Endodermal cell (in vitro differentiated cells): Measurements from ENCODE around the gene LRRC37A2. TPM values are rescaled to one million over a fixed set of nuclear protein-coding genes. Genes with fewer than 3 reads are reported as not detected.
"Not testable (repeated sequence)": the region's sequence is repeated elsewhere in the genome, so short reads cannot be mapped to it uniquely, and the experiment has no call there.

Source experiments
- DNase-seq: peaks from one replicate; pipeline ENCODE4 v3.0.0-alpha.2; 2017
- H3K27ac ChIP-seq: 2 replicates; pipeline ENCODE4 v1.5.1; 2013; ENCODE audit warnings: mild to moderate bottlenecking, low read depth, low read length, moderate library complexity
- H3K27me3 ChIP-seq: 2 replicates; pipeline ENCODE4 v1.6.1; 2013; ENCODE audit warnings: mild to moderate bottlenecking, low read length, moderate library complexity; ENCODE audit not compliant: insufficient read depth, control insufficient read depth, poor library complexity, severe bottlenecking
- H3K36me3 ChIP-seq: 2 replicates; pipeline ENCODE4 v1.7.0; 2013; ENCODE audit warnings: mild to moderate bottlenecking, low read length, moderate library complexity; ENCODE audit not compliant: control insufficient read depth, insufficient read depth
- H3K4me1 ChIP-seq: one replicate; pipeline ENCODE4 v1.7.0; 2013; ENCODE audit warnings: low read length; ENCODE audit not compliant: control insufficient read depth, insufficient read depth
- H3K4me3 ChIP-seq: 2 replicates; pipeline ENCODE4 v1.5.1; 2013; ENCODE audit warnings: mild to moderate bottlenecking, low read length, moderate library complexity
- H3K9ac ChIP-seq: 2 replicates; pipeline ENCODE4 v1.6.1; 2013; ENCODE audit warnings: mild to moderate bottlenecking, low read length, moderate library complexity; ENCODE audit not compliant: poor library complexity, severe bottlenecking; ENCODE audit errors: extremely low read depth
- H3K9me3 ChIP-seq: 2 replicates; pipeline ENCODE4 v1.6.1; 2013; ENCODE audit warnings: mild to moderate bottlenecking, low read length, moderate library complexity; ENCODE audit not compliant: control insufficient read depth
- H3K27ac Mint-ChIP-seq: 2 replicates; pipeline ENCODE4 v1.8.0; 2020; ENCODE audit warnings: mixed read lengths
- H3K27me3 Mint-ChIP-seq: 2 replicates; pipeline ENCODE4 v1.8.0; 2021; ENCODE audit warnings: mild to moderate bottlenecking, mixed read lengths; ENCODE audit not compliant: insufficient read depth
- H3K36me3 Mint-ChIP-seq: 2 replicates; pipeline ENCODE4 v1.8.0; 2020; ENCODE audit warnings: low read depth, mixed read lengths
- H3K4me1 Mint-ChIP-seq: 2 replicates; pipeline ENCODE4 v1.8.0; 2020; ENCODE audit warnings: mixed read lengths
- H3K4me3 Mint-ChIP-seq: 2 replicates; pipeline ENCODE4 v1.8.0; 2020; ENCODE audit warnings: mild to moderate bottlenecking, moderate library complexity, mixed read lengths
- H3K9me3 Mint-ChIP-seq: 2 replicates; pipeline ENCODE4 v1.8.0; 2020; ENCODE audit warnings: mild to moderate bottlenecking, mixed read lengths
- WGBS, 2 experiments: methylation state at CpG; one replicate each; pipeline versions ENCODE4 v1.1.5 to v1.1.7; 2013; ENCODE audit warnings: missing lambda C conversion rate in 2 of 2, mixed read lengths in 1 of 2; ENCODE audit not compliant: insufficient coverage in 1 of 2, insufficient read length in 1 of 2; 5-methylcytosine and 5-hydroxymethylcytosine counted together
- long read RNA-seq, 4 experiments: library from polyadenylated mRNA in 2 of 4; library from RNA in 1 of 4; library from capped mRNA in 1 of 4; stranded (forward) in 3 of 4; unstranded in 1 of 4; transcript quantifications; one replicate each; pipeline ENCODE4 v2.0.0, GENCODE V29; 2020 to 2021; ENCODE audit warnings: inconsistent platforms in 1 of 4
- polyA plus RNA-seq, 2 experiments: library from polyadenylated mRNA; stranded (reverse); fragments of 50-300 nt; gene quantifications; one replicate each; pipeline ENCODE4 v1.2.3, GENCODE V29; 2013
- total RNA-seq, 2 donors: library from RNA; stranded (reverse); fragmentation: NEBNext Ultra II Directional in 1 of 2; extraction: Animal tissue kit (Norgen Biotek cat#: 25700) in 1 of 2; gene quantifications; 2 replicates in 1 of 2; 3 replicates in 1 of 2; pipeline ENCODE4 v1.2.1, GENCODE V29; 2021

The LRRC37A2 gene
- total RNA-seq, result 10 to 100 TPM; 15.0 to 16.4 TPM
- polyA plus RNA-seq (2013, experiment 1 of 2), result 7.9 TPM
- 6.7 TPM for polyA plus RNA-seq (2013, experiment 2 of 2)
- long read RNA-seq, experiment 1, partial matches to known transcripts, result 1 of 5 reads
- long read RNA-seq, experiment 1, other reads (novel, unspliced or antisense), result 3 of 5 reads
- long read RNA-seq, experiment 2, full-length matches to known transcripts, result 3 of 15 reads
- long read RNA-seq, experiment 2, partial matches to known transcripts, result 5 of 15 reads
- long read RNA-seq, experiment 2, other reads (novel, unspliced or antisense), result 7 of 15 reads
- long read RNA-seq, experiment 3, partial matches to known transcripts, result 4 of 19 reads
- long read RNA-seq, experiment 3, other reads (novel, unspliced or antisense), result 14 of 19 reads
- long read RNA-seq, experiment 4, partial matches to known transcripts, result 1 of 3 reads
- long read RNA-seq, experiment 4, other reads (novel, unspliced or antisense), result 0 of 3 reads

DNA sequence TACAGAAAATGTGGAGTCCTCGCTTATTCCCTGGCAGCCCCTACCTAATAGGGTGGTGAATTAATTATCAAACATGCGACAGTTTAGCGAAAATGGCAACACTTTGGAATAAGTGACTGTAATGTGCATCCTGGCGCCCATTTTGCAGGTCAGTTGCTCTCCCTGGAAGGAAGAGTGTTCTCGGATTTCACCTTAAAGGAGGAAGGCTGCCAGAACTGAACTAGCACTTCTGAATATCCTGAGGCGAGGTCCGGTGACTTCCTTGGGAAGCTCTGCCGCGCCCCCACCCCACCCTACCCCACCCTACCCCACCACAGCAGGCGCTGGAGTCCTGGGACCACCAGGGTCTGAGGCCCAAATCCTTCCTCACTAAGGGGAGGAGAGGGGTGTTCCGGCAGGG lies at the start of gene LRRC37A2:
Gene LRRC37A2 (plus strand): TSS at position 301 of the 400 bp plus-strand sequence. CDS start 245 bp downstream, outside the sequence.
- not testable (repeated sequence) for H3K9me3 ChIP-seq, H3K27ac Mint-ChIP-seq, H3K36me3 Mint-ChIP-seq, H3K27ac ChIP-seq, H3K4me3 ChIP-seq, H3K36me3 ChIP-seq, H3K27me3 ChIP-seq, H3K27me3 Mint-ChIP-seq, H3K4me3 Mint-ChIP-seq, H3K9me3 Mint-ChIP-seq, H3K4me1 ChIP-seq, DNase-seq, H3K4me1 Mint-ChIP-seq, H3K9ac ChIP-seq
- WGBS, 2 experiments, result no CpG with 5 or more reads among the region's 11 CpGs

GRCh38 chr17:46467618-46468017 lies 44.6 kb upstream of the LRRC37A2 start:
- H3K4me1 ChIP-seq, H3K27ac Mint-ChIP-seq, H3K27me3 ChIP-seq, H3K36me3 Mint-ChIP-seq, H3K9ac ChIP-seq, H3K27ac ChIP-seq, H3K4me3 ChIP-seq, H3K4me1 Mint-ChIP-seq, DNase-seq, H3K9me3 Mint-ChIP-seq, H3K27me3 Mint-ChIP-seq, H3K4me3 Mint-ChIP-seq, H3K9me3 ChIP-seq, H3K36me3 ChIP-seq: not testable (repeated sequence)
- no CpG with 5 or more reads among the region's 5 CpGs for WGBS, 2 experiments

DNA sequence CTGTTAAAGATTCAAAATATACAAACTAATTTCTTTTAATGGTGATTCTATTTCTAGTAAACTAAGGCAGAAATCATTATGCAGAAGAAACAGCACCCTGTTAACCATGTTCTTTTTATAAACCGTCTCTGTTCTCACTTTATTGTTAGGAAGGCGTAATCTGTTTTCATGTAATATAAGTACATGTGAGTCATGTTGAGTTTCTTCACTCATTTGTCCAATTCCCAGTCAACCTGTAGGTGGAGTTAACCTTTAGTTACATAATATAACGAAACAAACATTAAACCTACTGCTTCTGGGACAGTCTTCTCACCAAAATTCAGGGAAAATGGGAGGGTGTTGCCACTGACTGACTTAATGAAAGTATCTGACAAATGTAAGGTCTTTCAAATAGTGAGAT lies 37.8 kb upstream of the LRRC37A2 start:
- H3K4me1 ChIP-seq, H3K36me3 ChIP-seq, H3K4me1 Mint-ChIP-seq, H3K27ac Mint-ChIP-seq, H3K4me3 Mint-ChIP-seq, H3K9ac ChIP-seq, H3K27me3 Mint-ChIP-seq, H3K27me3 ChIP-seq, H3K9me3 ChIP-seq, DNase-seq, H3K4me3 ChIP-seq, H3K9me3 Mint-ChIP-seq, H3K27ac ChIP-seq, H3K36me3 Mint-ChIP-seq: not testable (repeated sequence)
- no CpG with 5 or more reads among the region's 3 CpGs for WGBS, 2 experiments

- not testable (repeated sequence) for H3K27me3 Mint-ChIP-seq, H3K27ac Mint-ChIP-seq, H3K9ac ChIP-seq, H3K36me3 ChIP-seq, H3K36me3 Mint-ChIP-seq, H3K4me3 ChIP-seq, DNase-seq, H3K4me1 ChIP-seq, H3K27me3 ChIP-seq, H3K27ac ChIP-seq, H3K4me1 Mint-ChIP-seq, H3K9me3 ChIP-seq, H3K4me3 Mint-ChIP-seq, H3K9me3 Mint-ChIP-seq
- WGBS, 2 experiments, result no CpG with 5 or more reads among the region's 2 CpGs
Observed at GRCh38 chr17:46475583-46475982, 36.7 kb upstream of the LRRC37A2 start.

DNA sequence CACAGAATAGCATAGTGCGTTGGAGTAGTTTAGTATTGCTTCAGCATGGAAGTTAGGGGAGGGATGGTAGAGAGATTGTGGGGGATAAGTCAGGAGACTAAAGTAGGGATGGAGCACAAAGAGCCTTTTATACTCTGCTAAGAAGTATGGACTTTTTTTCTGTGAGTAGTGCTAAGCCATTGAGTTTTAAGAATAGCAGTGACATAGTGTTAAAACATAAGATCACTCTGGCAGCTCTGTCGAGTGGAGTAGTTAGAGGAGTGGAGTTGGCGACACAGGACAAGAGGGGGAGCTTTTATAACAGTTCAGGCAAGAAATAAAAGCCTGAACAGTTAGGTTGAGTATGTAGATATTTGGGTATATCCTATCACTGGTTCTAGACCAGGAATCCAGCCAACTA lies 33.4 kb upstream of the LRRC37A2 start:
- H3K27ac Mint-ChIP-seq, DNase-seq, H3K4me3 Mint-ChIP-seq, H3K27me3 Mint-ChIP-seq, H3K4me3 ChIP-seq, H3K9ac ChIP-seq, H3K27me3 ChIP-seq, H3K27ac ChIP-seq, H3K9me3 Mint-ChIP-seq, H3K36me3 ChIP-seq, H3K36me3 Mint-ChIP-seq, H3K9me3 ChIP-seq, H3K4me1 ChIP-seq, H3K4me1 Mint-ChIP-seq: not testable (repeated sequence)
- no CpG with 5 or more reads among the region's 3 CpGs for WGBS, 2 experiments

- not testable (repeated sequence) for H3K36me3 ChIP-seq, H3K9ac ChIP-seq, H3K4me1 Mint-ChIP-seq, H3K4me3 ChIP-seq, H3K27ac Mint-ChIP-seq, H3K4me1 ChIP-seq, H3K4me3 Mint-ChIP-seq, H3K27me3 ChIP-seq, H3K9me3 ChIP-seq, H3K9me3 Mint-ChIP-seq, H3K36me3 Mint-ChIP-seq, DNase-seq, H3K27me3 Mint-ChIP-seq, H3K27ac ChIP-seq
- WGBS, 2 experiments, result no CpG with 5 or more reads among the region's 2 CpGs
Observed at GRCh38 chr17:46481310-46481709, 31.0 kb upstream of the LRRC37A2 start.

DNA sequence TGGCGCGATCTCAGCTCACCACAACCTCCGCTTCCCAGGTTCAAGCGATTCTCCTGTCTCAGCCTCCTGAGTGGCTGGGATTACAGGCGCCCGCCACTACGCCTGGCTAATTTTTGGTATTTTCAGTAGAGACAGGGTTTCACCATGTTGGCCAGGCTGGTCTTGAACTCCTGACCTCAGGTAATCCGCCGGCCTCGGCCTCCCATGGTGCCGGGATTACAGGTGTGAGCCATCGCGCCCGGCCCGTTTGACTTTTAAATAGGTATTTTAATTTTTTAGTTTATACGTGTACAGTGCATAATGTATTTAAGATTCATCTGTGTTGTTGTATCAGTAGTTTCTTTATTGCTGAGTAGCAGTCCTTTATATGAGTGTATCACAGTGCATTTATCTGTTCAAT lies 20.2 kb upstream of the LRRC37A2 start:
- not testable (repeated sequence) for H3K4me3 ChIP-seq, H3K27me3 ChIP-seq, H3K9ac ChIP-seq, H3K4me3 Mint-ChIP-seq, H3K4me1 ChIP-seq, H3K27me3 Mint-ChIP-seq, H3K9me3 Mint-ChIP-seq, H3K27ac Mint-ChIP-seq, H3K36me3 Mint-ChIP-seq, H3K4me1 Mint-ChIP-seq, H3K27ac ChIP-seq, H3K36me3 ChIP-seq, H3K9me3 ChIP-seq
- 93% methylated on average over 4 of the region's 16 CpGs; no CpG with 5 or more reads in 1 of the 2 experiments for WGBS, 2 experiments
- DNase-seq, result peak; percentile 39
